Hepatocyte (in vitro differentiated cells): ENCODE results near the gene REELD1. TPM values are rescaled to one million over a fixed set of nuclear protein-coding genes. Genes with fewer than 3 reads are reported as not detected.
A peak's percentile ranks its signal among the peaks of the same experiment; 100 is the strongest.

Experiments used
- DNase-seq: peaks from one replicate; pipeline ENCODE4 v3.0.0-alpha.2; 2016; ENCODE audit warnings: low spot score
- H2AFZ ChIP-seq: fragments of 200-600 bp; sonication (generic); 2 replicates; pipeline ENCODE4 v1.6.0; 2016; ENCODE audit warnings: antibody characterized with exemption, mild to moderate bottlenecking
- H3K27ac ChIP-seq: fragments of 200-600 bp; sonication (generic); 2 replicates; pipeline ENCODE4 v1.5.1; 2016; ENCODE audit warnings: mild to moderate bottlenecking
- H3K27me3 ChIP-seq: fragments of 200-600 bp; sonication (generic); 2 replicates; pipeline ENCODE4 v1.6.1; 2016
- H3K36me3 ChIP-seq: fragments of 200-600 bp; sonication (generic); replicated peaks from 2 replicates; pipeline ENCODE4 v1.5.1; 2016; ENCODE audit warnings: low read depth; ENCODE audit not compliant: insufficient read depth
- H3K4me1 ChIP-seq: fragments of 200-600 bp; sonication (generic); 2 replicates; pipeline ENCODE4 v1.5.1; 2016; ENCODE audit warnings: mild to moderate bottlenecking, moderate library complexity; ENCODE audit not compliant: insufficient read depth
- H3K4me2 ChIP-seq: fragments of 200-600 bp; sonication (generic); 2 replicates; pipeline ENCODE4 v1.6.0; 2016
- H3K4me3 ChIP-seq: fragments of 200-600 bp; sonication (generic); 2 replicates; pipeline ENCODE4 v1.5.1; 2016; ENCODE audit warnings: mild to moderate bottlenecking
- H3K79me2 ChIP-seq: fragments of 200-600 bp; sonication (generic); 2 replicates; pipeline ENCODE4 v1.6.0; 2017; ENCODE audit warnings: mild to moderate bottlenecking
- H3K9me2 ChIP-seq: fragments of 200-600 bp; sonication (generic); replicated peaks from 2 replicates; pipeline ENCODE4 v1.6.0; 2017; ENCODE audit warnings: mild to moderate bottlenecking; ENCODE audit not compliant: insufficient read depth
- H3K9me3 ChIP-seq: fragments of 200-600 bp; sonication (generic); 2 replicates; pipeline ENCODE4 v1.5.1; 2016; ENCODE audit warnings: low read depth, mild to moderate bottlenecking
- H4K20me1 ChIP-seq: fragments of 200-600 bp; sonication (generic); 2 replicates; pipeline ENCODE4 v1.6.0; 2016; ENCODE audit warnings: mild to moderate bottlenecking; ENCODE audit not compliant: insufficient read depth, poor library complexity, severe bottlenecking
- CTCF ChIP-seq: fragments of 200-600 bp; sonication (generic); IDR thresholded peaks from 2 replicates; pipeline ENCODE4 v1.5.1; 2016; ENCODE audit warnings: antibody characterized with exemption, mild to moderate bottlenecking; ENCODE audit not compliant: poor library complexity
- EZH2 ChIP-seq: fragments of 200-600 bp; sonication (generic); IDR thresholded peaks from 2 replicates; pipeline ENCODE4 v1.6.1; 2016; ENCODE audit warnings: antibody characterized with exemption, mild to moderate bottlenecking, borderline replicate concordance
- EZH2phosphoT487 ChIP-seq: fragments of 200-600 bp; sonication (generic); IDR thresholded peaks from one replicate; pipeline ENCODE4 v1.6.1; 2018; ENCODE audit warnings: antibody characterized with exemption, mild to moderate bottlenecking, low read depth, moderate library complexity; ENCODE audit not compliant: unreplicated experiment, severe bottlenecking
- WGBS: methylation state at CpG from one replicate; pipeline ENCODE4 v1.1.6; 2016; ENCODE audit warnings: low lambda C conversion rate; ENCODE audit errors: missing lambda C conversion rate; 5-methylcytosine and 5-hydroxymethylcytosine counted together
- polyA plus RNA-seq: library from polyadenylated mRNA; unstranded; fragments of >200 nt; fragmentation: Nextera tagmentation; extraction: Ambion mirVana; gene quantifications from 2 replicates; pipeline ENCODE4 v1.2.1, GENCODE V29; 2016
- total RNA-seq: library from RNA; depleted of rRNA; stranded (reverse); fragments of >200 nt; gene quantifications from 2 replicates; pipeline ENCODE4 v1.2.3, GENCODE V29; 2014

The REELD1 gene
- total and polyA plus RNA-seq, 2 experiments from 2014 or later: not detected

GRCh38 chr4:146212781-146213180 lies 1.6 kb upstream of the REELD1 start:
- Histone ChIP-seq H3K4me1 (no peaks in the 10 kb centered on the region), H3K9me2 (no peaks in the 10 kb centered on the region), H2AFZ (no peak overlapping the region), H3K9me3 (no peaks in the 10 kb centered on the region), H3K36me3 (no peaks in the 10 kb centered on the region), H3K4me3 (no peak overlapping the region), H3K4me2 (no peak overlapping the region), H3K27me3 (no peaks in the 10 kb centered on the region), H4K20me1 (no peaks in the 10 kb centered on the region), H3K79me2 (no peaks in the 10 kb centered on the region), H3K27ac (no peak overlapping the region)
- 94% methylated on average over 9 of the region's 9 CpGs for WGBS
- TF ChIP-seq EZH2 (no peak), EZH2phosphoT487 (no peak), CTCF (no peak)
- DNase-seq: no peak

GRCh38 chr4:146222313-146222712 lies 8.0 kb downstream of the REELD1 start:
- no peaks in the 10 kb centered on the region for H3K4me1 ChIP-seq
- TF ChIP-seq CTCF (no peak), EZH2phosphoT487 (no peak), EZH2 (no peak)
- no peaks in the 10 kb centered on the region for H3K79me2 ChIP-seq
- no peak overlapping the region for H3K4me3 ChIP-seq
- no peaks in the 10 kb centered on the region for H3K9me2 ChIP-seq
- 76% methylated on average over 8 of the region's 8 CpGs for WGBS
- no peak for DNase-seq
- no peaks in the 10 kb centered on the region for H3K9me3 ChIP-seq
- H4K20me1 ChIP-seq: no peaks in the 10 kb centered on the region
- H3K27ac ChIP-seq: peak overlapping the region; percentile 27
- no peaks in the 10 kb centered on the region for H3K27me3 ChIP-seq
- H3K36me3 ChIP-seq: no peaks in the 10 kb centered on the region
- H2AFZ ChIP-seq: peak overlapping the region; percentile 25
- peak overlapping the region; percentile 37 for H3K4me2 ChIP-seq

- Histone ChIP-seq H3K27me3 (no peaks in the 10 kb centered on the region), H2AFZ (no peak overlapping the region)
These were observed 10.1 kb downstream of the REELD1 start for GRCh38 chr4:146224326-146224966.

More at GRCh38 chr4:146224326-146224966, 10.1 kb downstream of the REELD1 start:
- Histone ChIP-seq H3K36me3 (no peaks in the 10 kb centered on the region), H3K4me2 (peak overlapping the region; percentile 44), H3K27ac (no peak overlapping the region), H3K79me2 (no peaks in the 10 kb centered on the region), H3K9me2 (no peaks in the 10 kb centered on the region), H3K4me3 (no peak overlapping the region), H3K9me3 (no peaks in the 10 kb centered on the region), H3K4me1 (no peaks in the 10 kb centered on the region), H4K20me1 (no peaks in the 10 kb centered on the region)
- TF ChIP-seq CTCF (no peak), EZH2phosphoT487 (no peak), EZH2 (no peak)
- 39% methylated on average over 8 of the region's 8 CpGs for WGBS
- peak; percentile 26 for DNase-seq
